Measurements from ENCODE around the gene RERE.
A peak's percentile ranks its signal among the peaks of the same experiment; 100 is the strongest.

The RERE gene

DNA sequence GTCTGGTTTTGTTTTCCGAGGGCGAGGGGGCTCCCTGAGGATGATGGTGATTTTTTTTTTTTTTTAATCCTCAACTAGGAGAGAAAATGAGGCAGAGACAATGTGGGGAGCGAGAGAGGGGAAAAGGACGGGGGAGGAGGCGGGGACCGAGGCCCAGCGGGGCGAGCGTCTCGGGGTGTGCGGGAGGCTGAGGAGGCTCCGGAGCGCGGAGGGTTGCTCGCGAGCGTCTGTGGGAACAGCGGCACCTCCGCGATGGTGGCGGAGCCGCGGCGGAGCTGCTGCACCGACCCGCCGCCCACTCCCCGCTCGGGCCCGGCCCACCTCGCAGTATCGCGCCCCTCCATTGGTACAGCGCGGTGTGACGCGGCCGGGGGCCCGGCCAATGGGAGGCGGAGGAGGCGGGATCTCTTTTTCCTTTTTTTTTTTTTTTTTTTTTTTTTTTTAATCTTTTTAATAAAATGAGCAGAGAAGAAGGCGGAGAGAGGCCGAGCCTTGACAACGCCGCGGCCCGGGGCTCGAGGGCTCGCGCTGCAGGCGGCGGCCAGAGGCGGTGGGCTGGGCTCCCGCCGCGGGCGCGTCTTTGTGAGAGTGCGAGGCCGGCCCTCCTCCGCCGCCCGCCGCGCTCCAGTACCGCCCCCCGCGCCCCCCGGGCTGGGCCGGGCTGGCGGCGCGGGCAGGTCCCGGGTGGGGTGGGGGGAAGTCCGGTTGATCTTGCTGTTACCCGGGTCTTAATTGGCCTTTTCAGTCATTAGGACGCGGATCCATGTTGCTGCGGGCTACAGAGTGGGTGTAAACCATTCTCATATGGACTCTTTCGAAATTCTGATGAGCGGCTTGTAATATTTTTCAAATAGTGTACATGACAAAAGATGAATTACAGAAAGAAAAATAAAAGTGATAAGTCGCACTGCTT, at the start of gene RERE:
TSS of gene RERE (minus strand) at position 229 of the 913 bp plus-strand sequence.
- DNase-seq (ENCODE audit: low read depth in 2 of 2), result peak; percentile 89 to 90

DNA sequence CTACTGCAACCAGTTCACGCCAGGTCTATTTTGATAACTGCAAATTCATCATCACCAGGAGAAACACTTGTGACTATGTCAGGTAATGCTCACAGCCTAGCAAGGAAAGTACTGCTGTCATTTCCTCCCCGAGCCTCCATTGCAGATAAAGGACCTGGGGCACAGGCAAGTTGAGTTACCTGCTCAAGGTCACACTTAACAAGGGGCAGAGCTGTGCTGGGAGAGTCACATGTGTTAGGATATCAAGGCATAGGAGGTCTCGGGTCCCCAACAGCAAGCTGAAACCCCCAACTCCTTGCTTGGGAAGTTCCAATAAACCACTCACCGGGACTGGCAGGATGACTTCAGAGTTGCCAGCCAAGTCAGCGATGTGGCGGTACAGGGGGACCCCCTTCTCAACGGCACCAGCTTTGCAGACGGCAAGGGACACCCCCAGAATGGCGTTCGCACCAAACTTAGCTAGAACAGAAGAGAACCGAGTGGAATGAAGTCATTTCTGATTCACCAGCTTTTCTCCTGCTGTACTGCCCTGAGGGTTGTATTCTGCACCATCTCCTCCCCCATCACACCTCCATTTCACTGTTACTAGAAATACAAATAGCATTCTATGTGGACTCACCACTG, 49.5 kb upstream of the RERE start:
- no peak for DNase-seq (ENCODE audit: low read depth in 2 of 2)

DNA sequence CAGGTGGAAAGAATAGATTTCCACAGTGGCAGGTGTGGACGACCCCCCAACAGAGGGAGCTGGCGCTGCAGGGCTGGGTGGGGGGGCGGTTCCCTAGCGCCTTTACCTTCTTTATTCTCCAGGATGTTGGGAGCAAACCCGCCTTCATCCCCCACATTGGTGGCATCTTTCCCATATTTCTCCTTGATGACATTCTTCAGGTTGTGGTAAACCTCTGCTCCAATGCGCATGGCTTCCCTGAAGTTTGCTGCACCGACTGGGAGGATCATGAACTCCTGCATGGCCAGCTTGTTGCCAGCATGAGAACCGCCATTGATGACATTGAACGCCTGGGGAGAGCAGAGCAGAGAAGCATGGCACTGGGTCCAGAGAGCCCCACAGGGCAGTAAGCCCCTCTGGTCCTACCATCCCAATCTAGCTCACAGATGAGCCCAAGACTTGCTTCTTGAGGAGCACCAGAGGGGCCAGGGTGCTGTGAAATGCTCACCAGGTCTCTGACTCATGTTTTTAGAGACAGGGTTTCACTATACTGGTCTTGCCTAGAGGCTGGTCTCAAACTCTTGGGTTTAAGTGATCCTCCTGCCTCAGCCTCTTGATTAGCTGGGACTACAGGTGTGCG, 48.8 kb upstream of the RERE start:
- DNase-seq (ENCODE audit: low read depth in 2 of 2), result no peak

DNA sequence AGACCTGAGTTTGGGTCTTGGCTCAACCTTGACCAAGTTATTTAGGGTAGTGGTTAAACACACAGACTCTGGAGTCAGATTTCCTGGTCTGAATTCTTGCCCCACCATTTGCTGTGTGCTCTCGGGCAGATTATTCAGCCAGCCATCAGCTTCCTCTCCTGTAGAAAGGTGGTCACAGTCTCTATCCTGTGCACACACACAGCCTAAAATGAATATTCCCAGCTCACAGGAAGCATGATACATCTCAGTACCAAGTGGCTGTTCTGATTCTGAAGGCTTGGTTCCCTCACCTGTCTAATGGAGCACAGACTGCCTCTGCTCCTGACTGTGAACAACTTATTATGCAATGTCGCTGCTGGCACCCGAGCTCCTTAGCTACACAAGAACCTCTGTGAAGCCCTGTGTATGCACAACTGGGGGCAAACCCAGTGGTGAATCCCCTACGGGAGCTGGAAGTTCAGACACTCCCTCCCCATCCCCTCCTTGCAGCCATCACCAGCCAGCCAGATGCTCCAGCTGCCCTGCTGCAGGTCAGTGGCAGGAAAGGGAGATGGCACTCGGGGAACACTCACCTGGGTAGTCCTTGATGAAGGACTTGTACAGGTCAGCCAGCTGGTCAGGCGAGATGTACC, 47.4 kb upstream of the RERE start:
- no peak for DNase-seq (ENCODE audit: low read depth in 2 of 2)

DNA sequence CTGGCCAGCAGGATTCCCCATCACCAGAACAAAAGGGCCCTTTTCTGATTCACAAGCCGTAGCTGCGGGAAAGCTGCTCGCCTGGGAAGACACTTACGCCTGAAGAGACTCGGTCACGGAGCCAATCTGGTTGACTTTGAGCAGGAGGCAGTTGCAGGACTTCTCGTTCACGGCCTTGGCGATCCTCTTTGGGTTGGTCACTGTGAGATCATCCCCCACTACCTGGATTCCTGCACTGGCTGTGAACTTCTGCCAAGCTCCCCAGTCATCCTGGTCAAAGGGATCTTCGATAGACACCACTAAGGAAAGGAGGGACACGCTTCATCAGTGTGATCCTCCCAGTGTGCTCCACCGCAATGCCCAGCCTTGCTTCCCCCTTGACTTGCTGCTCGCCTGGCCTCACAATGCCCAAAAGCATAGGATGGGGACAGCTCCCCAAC, 46.4 kb upstream of the RERE start:
- no peak for DNase-seq (ENCODE audit: low read depth in 2 of 2)

DNA sequence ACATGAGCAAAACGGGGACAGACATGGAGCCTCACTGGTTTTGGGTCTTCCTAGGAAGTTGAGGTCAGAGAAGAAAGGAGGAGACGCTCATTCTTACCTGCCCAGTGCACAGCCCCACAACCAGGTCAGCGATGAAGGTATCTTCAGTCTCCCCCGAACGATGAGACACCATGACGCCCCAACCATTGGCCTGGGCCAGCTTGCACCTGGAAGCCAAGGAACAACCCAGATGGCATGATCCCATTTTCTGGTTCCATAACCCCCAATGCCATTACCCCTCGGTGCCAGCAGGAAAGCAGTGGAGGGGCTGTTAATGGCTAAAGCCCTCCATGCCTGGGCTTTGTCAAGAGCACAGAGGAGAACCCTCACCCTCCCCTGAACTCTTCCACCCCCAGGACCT, 45.7 kb upstream of the RERE start:
- no peak for DNase-seq (ENCODE audit: low read depth in 2 of 2)

DNA sequence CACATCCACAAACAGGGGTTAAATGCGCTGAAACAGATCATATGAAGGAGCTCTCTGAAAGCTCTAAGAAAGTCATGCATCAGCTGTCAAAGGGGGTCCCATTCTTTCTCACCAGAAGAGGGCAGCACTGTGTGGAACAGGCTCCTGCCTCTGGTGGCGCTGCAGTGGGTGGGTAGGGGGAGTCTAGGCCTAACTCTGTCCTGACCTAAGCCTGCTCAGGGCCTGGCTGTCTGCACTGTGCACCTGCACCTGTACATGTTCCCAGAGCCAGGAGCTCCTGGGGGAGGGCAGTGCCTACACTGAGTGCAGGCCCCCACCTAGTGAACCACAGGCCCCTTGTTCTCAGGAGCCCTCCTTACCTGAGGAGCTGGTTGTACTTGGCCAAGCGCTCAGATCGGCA, 45.1 kb upstream of the RERE start:
- DNase-seq (ENCODE audit: low read depth in 2 of 2), result no peak

DNA sequence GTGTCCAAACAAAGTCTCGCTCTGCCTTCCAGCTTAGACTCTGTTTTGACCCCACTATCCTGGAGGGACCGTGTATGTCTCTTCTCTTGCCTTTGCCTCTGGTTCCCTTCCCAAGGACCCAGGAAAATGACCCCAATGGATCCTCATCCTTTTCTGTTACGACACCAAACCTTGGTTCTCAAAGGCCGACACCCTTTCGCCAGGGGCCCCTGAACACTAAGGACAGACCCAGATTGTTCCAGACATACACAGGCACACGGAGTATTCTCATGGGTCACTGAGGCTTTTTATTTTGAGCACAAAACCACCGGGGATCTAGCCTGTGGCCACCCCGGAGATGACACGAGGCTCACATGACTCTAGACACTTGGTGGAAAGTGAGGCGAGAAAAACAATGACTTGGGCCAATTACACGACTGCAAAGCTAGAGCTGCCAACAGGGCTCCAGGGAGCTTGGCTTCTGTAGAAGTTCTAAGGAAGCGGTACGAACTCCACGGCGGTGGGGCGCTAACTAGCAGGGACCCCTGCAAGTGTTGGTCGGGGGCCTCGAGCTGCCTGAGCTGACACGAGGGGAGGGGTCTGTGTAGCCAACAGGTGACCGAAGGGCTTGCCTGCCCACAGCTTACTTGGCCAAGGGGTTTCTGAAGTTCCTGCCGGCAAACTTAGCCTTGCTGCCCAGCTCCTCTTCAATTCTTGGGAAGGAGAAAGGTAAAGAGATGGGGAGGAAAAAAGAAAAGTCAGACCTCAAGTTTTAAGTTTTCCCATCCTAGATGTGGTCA, 43.5 kb upstream of the RERE start:
- DNase-seq (ENCODE audit: low read depth in 2 of 2), result no peak

DNA sequence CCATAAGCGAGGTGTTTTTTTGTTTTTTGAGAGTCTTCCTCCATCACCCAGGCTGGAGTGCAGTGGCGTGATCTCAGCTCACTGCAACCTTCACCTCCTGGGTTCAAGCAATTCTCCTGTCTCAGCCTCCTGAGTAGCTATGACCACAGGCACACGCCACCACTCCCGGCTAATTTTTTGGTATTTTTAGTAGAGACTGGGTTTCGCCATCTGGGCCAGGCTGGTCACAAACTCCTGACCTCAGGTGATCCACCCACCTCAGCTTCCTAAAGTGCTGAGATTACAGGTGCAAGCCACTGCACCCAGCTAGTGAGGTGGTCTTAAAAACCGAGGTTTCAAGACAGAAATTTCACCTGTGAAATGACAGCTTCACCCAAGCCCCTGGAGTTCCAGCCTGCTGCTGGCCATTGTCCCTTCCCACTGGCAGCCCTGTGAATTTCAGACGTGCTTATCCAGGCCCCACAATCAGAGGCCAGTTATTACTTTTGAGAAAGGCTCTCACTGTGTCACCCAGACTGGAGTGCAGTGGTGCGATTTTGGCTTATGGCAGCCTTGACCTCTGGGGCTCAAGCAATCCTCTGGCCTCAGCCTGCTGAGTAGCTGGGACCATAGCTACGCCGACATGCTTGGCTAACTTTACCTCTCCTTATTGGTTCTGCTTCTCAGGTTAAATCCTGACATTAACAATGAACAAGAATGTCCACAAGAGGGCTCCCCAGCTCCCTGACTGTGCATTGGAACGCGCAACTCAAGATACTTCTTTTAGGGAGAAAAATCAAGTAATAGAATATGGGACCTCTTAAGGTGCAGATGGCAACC, 41.7 kb upstream of the RERE start:
- DNase-seq (ENCODE audit: low read depth in 2 of 2), result no peak

DNA sequence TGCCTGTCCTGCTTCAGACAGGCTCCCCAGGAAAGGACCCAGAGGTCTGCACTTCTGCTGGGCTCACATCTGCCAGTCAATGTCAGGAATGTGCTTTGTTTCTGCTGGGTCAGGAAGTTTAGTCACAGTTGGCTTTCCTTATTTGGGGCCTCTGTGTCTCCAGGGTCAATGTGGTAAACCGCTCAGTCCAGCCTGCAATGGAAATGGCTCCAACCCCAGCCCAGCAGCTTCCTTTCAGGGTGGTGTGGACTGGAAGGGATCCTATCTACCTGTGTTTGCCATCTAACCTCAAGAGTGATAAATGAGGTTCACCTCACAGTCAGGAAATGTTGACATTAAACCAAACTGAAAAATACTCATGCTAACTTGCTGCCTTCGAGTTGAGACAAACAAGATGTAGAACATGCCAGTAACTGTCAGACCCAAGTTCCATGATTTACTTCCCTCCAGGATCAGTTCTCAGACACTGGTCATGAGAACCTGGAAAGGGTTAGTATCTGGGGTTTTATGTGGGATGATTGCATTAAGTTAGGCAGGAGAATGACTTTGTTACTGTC, 40.8 kb upstream of the RERE start:
- no peak for DNase-seq (ENCODE audit: low read depth in 2 of 2)

DNA sequence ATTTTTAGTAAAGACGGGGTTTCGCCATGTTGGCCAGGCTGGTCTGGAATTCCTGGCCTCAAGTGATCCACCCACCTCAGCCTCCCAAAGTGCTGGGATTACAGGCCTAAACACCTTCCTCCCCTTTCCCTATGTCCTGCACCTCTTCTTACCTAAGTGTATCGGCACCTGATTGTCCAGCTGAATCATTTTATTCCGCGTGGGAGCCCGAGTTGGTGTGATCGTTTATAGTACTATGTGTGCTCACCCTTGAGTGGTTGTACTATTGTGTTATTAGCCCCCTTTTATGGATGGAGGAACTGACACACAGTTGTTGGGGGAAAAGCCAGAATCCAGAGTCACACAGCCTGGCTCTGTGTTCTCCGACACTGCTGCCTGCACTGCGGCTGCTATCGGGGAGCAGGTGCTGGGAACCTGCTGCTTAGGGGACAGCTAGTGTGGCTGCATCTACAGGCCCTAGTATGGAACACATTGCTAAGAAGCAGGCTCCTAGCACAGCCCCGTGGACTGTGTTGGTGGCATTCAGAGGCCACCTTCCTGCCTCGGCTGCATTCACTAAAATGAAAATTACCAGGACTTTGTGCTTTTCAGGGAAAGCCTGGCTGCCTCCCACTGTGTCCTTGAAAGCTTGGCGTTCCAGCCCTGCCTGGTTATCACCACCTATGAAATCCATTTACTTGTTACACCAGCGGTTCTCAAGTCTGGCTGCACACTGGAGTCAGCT, 39.4 kb upstream of the RERE start:
- DNase-seq (ENCODE audit: low read depth in 2 of 2), result no peak

DNA sequence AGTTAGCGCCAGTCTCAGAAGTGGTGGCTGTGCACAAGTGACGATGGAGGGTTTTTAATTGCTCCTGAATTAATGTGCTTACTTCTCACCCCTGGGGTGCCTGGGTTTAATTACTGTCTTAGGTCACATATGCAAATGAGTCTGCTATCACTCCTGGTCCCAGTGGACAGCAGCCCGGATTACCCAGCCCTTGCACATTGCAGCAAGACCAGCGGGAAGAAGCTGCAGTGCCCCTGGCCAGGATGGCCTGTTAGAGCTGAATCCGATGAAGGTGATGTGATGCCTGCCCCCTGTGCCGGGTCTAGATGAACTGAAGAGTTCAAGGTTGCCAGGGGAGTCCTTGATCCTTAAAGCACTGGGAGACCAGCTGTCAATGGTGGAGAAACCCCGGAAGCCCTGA, 36.8 kb upstream of the RERE start:
- DNase-seq (ENCODE audit: low read depth in 2 of 2), result no peak

DNA sequence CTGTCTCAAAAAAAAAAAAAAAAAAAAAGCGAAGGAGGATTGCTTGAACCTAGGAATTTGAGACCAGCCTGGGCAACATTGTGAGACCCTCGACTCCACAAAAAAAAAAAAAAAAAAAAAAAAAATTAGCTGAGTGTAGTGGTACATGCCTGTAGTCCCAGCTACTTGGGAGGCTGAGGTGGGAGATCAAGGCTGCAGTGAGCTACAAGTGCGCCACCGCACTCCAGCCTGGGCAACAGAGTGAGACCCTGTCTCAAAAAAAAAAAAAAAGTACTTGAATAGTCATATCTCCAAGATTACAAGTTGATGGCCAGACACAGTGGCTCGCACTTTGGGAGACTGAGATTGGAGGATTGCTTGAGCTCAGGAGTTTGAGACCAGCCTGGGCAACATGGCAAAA, 33.6 kb upstream of the RERE start:
- DNase-seq (ENCODE audit: low read depth in 2 of 2), result no peak

DNA sequence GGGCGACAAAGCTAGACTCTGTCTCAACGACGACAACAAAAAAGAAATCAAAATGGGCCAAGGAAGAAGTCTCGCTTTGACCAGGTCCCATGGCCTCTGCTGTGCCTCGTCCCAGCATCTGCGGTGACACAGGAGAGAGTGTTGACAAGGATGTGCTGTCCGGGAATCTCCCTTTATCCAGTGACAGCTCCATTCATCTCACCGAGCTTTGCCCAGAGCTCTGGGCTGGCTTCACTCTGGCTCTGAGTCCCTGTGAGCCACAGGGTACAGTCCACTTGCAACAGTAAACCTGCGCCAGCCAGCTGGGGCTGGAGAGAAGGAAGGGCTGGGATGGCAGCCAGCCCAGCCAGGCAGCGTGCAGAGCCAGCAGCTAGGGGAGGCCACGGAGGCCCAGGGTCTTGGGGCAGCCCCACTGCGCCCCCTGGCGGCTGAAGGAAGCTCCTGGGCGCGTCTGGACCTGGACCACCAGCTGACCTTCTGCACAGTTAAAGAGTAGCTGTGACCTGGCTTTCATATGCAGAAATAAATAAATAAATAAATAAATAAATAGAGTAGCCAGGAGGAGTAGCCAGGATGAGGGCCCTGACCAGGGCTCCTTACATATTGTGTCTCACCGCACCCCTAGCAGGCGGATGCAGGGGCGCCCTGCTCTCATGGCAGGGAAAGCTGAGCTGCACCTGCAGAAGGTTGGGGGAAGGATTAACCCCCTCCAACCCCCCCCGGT, 31.4 kb upstream of the RERE start:
- DNase-seq (ENCODE audit: low read depth in 2 of 2), result peak; percentile 61 to 63

DNA sequence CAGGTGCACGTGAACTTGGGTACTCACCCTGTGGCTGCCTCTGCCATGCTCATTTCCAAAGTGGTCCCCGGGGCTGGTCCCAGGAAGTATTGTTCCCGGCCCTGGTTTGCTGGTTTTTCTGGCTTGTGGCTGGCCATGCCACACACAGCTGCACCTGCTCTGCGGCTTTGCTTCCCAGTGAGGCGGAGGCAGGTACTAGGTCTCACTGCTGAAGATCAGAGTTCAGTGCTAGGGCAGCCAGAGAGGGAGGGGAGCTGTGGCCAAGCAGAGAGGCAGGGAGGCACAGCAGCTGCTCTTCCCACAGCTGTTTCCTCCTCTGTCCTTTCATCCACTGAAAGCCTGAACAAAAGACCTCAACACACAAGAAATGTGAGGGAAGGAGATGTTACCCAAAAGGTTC, 30.6 kb upstream of the RERE start:
- no peak for DNase-seq (ENCODE audit: low read depth in 2 of 2)

DNA sequence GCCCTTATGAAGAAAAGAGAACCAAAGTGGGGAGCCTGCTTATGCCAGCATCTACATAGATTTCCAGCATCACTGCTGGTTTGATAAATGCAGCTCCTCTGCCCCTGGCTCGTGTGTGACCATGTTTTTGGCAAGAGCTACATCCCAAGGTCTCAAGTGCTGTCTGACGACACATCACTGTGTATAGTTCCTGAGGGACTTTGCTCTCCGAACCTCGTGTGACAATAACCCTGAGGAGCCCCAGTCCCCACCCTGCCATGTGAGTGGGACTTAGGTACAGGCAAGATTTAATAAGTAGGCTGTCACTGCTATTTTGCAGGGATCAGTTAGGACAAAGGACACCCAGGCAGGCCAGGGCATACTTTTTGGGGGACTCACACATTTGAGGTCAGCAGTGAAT, 28.8 kb upstream of the RERE start:
- no peak for DNase-seq (ENCODE audit: low read depth in 2 of 2)

DNA sequence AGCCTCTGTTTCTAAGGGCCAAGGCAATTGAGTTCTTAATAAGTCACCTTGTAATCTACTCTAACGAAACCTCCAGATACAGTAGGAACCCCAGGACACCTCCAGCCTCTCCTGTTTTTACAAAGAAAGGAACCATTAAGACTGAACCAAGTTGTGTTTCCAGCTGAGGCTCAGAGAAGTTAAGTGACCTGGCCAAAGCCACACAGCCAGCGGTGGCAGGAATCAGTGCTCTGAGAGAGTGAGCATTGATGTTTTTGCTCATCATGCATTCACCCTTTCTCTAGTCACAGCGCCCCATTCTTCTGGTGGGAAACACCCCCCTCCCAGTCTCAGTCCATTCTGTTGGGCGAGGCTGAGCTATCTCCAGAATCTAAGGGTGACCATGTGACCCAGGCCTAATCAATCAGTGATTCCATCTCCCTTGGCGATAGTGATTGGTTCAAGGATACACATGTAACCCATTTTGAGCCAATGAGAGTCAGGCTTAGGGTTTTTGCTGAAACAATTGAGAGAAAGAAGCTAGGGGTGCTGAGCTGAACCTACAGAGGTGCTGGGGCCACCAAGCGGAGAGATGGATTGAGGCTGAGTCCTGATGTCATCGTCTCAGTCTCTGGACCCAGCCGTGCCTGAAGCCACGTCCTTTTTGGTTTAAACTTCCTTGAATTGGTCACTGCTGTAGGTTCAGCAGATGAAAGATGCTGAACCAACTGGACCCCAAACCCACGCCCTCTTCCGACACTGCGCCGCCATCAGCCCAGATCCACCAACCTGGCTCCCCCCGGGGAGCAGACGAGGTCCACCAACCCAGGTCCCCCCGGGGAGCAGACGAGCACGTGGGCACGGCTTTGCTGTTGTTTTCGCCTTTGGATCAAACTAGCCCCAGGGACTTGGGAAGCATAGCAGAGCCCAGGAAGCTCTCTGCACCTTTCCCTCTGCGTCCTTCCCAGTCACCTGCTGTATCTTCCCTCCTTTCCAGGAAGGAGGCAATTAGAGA, 28.0 kb upstream of the RERE start:
- DNase-seq (ENCODE audit: low read depth in 2 of 2), result no peak

DNA sequence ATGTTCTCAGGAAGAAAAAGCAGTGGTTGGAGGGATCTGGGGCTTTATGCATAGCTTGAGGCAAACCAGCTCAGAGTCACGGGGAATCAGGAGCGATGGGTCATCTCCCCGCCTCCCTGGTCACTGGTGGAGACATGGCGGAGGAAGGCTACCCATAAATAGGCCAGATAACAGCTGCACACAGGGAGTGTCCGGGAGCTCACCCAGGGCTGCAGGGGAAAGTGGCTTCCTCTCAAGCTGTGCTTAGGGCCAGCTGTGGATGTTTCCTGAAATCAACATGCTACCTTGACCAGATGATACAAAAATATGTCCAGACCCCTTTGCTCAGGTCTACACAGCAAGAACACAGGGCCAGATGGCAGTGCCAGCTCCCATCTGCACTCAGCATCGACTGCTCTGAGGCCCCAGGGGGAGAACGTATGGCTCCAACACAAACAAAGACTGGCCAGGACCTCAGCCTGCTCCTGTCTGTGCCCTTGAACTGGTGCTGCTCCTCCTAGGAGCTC, 27.1 kb upstream of the RERE start:
- no peak for DNase-seq (ENCODE audit: low read depth in 2 of 2)
